HUES64 (cell line): ENCODE results near the gene RBPMS2.

Source experiments
- H3K27ac ChIP-seq: 2 replicates; pipeline ENCODE4 v1.7.0; 2013; ENCODE audit warnings: low read depth, low read length, inconsistent platforms
- H3K27me3 ChIP-seq: 2 replicates; pipeline ENCODE4 v1.6.1; 2013; ENCODE audit warnings: mild to moderate bottlenecking, low read length; ENCODE audit not compliant: insufficient read depth
- H3K36me3 ChIP-seq: 2 replicates; pipeline ENCODE4 v1.6.1; 2013; ENCODE audit warnings: mild to moderate bottlenecking, low read length; ENCODE audit not compliant: insufficient read depth
- H3K4me1 ChIP-seq: 2 replicates; pipeline ENCODE4 v1.6.1; 2013; ENCODE audit warnings: mild to moderate bottlenecking, low read length, moderate library complexity; ENCODE audit not compliant: insufficient read depth
- H3K4me3 ChIP-seq: 2 replicates; pipeline ENCODE4 v1.5.1; 2013; ENCODE audit warnings: mild to moderate bottlenecking, low read length, moderate library complexity
- H3K9ac ChIP-seq: 2 replicates; pipeline ENCODE4 v1.6.1; 2013; ENCODE audit warnings: mild to moderate bottlenecking, low read depth, low read length
- H3K9me3 ChIP-seq: 2 replicates; pipeline ENCODE4 v1.6.1; 2013; ENCODE audit warnings: low read depth, low read length; ENCODE audit not compliant: insufficient read depth
- WGBS: fragments of 150-250, 120-280 bp; methylation state at CpG from one replicate; pipeline ENCODE4 v1.1.7; 2013; ENCODE audit warnings: missing lambda C conversion rate; 5-methylcytosine and 5-hydroxymethylcytosine counted together

The RBPMS2 gene

GRCh38 chr15:64701482-64702184 is 73.8 kb downstream of the RBPMS2 start:
- H3K36me3 ChIP-seq, result peaks cover 27% of the 10 kb centered on the region

GRCh38 chr15:64701051-64701450 is 74.3 kb downstream of the RBPMS2 start:
- 0% methylated on average over 3 of the region's 3 CpGs for WGBS
- peak overlapping the region; percentile 88 for H3K9ac ChIP-seq
- H3K27me3 ChIP-seq, result no peaks in the 10 kb centered on the region
- peak overlapping the region; percentile 99 for H3K27ac ChIP-seq
- H3K4me3 ChIP-seq, result peak overlapping the region; percentile 83
- peaks cover 28% of the 10 kb centered on the region for H3K36me3 ChIP-seq
- H3K9me3 ChIP-seq, result no peaks in the 10 kb centered on the region
- H3K4me1 ChIP-seq, result peaks cover 59% of the 10 kb centered on the region

More at GRCh38 chr15:64701482-64702184, 73.8 kb downstream of the RBPMS2 start:
- peak overlapping the region; percentile 88 for H3K9ac ChIP-seq
- WGBS, result 13% methylated on average over 5 of the region's 5 CpGs
- H3K9me3 ChIP-seq, result no peaks in the 10 kb centered on the region
- H3K4me1 ChIP-seq, result peaks cover 53% of the 10 kb centered on the region
- H3K27me3 ChIP-seq, result no peaks in the 10 kb centered on the region
- peak overlapping the region; percentile 83 for H3K4me3 ChIP-seq
- H3K27ac ChIP-seq, result peak overlapping the region; percentile 99

GRCh38 chr15:64699751-64700388 is 75.5 kb downstream of the RBPMS2 start:
- Histone ChIP-seq H3K4me3 (peak overlapping the region; percentile 83), H3K27ac (peak overlapping the region; percentile 99), H3K27me3 (no peaks in the 10 kb centered on the region), H3K9ac (peak overlapping the region; percentile 88), H3K9me3 (no peaks in the 10 kb centered on the region), H3K4me1 (peaks cover 65% of the 10 kb centered on the region), H3K36me3 (peaks cover 35% of the 10 kb centered on the region)
- 3% methylated on average over 7 of the region's 7 CpGs for WGBS

- H3K27me3 ChIP-seq, result no peaks in the 10 kb centered on the region
- H3K27ac ChIP-seq, result peak overlapping the region; percentile 99
- peak overlapping the region; percentile 88 for H3K9ac ChIP-seq
- H3K4me1 ChIP-seq, result peaks cover 63% of the 10 kb centered on the region
- peak overlapping the region; percentile 83 for H3K4me3 ChIP-seq
- H3K36me3 ChIP-seq, result peaks cover 42% of the 10 kb centered on the region
- no peaks in the 10 kb centered on the region for H3K9me3 ChIP-seq
Observed at GRCh38 chr15:64698823-64699222, 76.6 kb downstream of the RBPMS2 start.

- Histone ChIP-seq H3K4me1 (peaks cover 57% of the 10 kb centered on the region), H3K36me3 (peaks cover 51% of the 10 kb centered on the region), H3K27ac (no peak overlapping the region), H3K4me3 (peak overlapping the region; percentile 5; the same call in 1 of the 2 replicates), H3K9ac (no peak overlapping the region), H3K9me3 (no peaks in the 10 kb centered on the region), H3K27me3 (no peaks in the 10 kb centered on the region)
- 93% methylated on average over 3 of the region's 3 CpGs for WGBS
Observed at GRCh38 chr15:64697911-64698369, 77.4 kb downstream of the RBPMS2 start.

- peaks cover 61% of the 10 kb centered on the region for H3K36me3 ChIP-seq
- H3K4me1 ChIP-seq, result peaks cover 54% of the 10 kb centered on the region
- 100% methylated on average over 2 of the region's 3 CpGs for WGBS
- no peak overlapping the region for H3K27ac ChIP-seq
- H3K9ac ChIP-seq, result no peak overlapping the region
- no peaks in the 10 kb centered on the region for H3K9me3 ChIP-seq
- no peak overlapping the region for H3K4me3 ChIP-seq
- no peaks in the 10 kb centered on the region for H3K27me3 ChIP-seq
Observed at GRCh38 chr15:64696481-64696880, 78.9 kb downstream of the RBPMS2 start.

GRCh38 chr15:64695561-64695992 is 79.8 kb downstream of the RBPMS2 start:
- 98% methylated on average over 4 of the region's 6 CpGs for WGBS
- Histone ChIP-seq H3K36me3 (peaks cover 70% of the 10 kb centered on the region), H3K4me1 (peaks cover 46% of the 10 kb centered on the region)

GRCh38 chr15:64694816-64695215 is 80.6 kb downstream of the RBPMS2 start:
- peaks cover 78% of the 10 kb centered on the region for H3K36me3 ChIP-seq
- 86% methylated on average over 2 of the region's 2 CpGs for WGBS
- no peaks in the 10 kb centered on the region for H3K9me3 ChIP-seq
- H3K4me3 ChIP-seq, result no peak overlapping the region
- H3K27me3 ChIP-seq, result no peaks in the 10 kb centered on the region
- H3K4me1 ChIP-seq, result peaks cover 41% of the 10 kb centered on the region
- H3K27ac ChIP-seq, result no peak overlapping the region
- no peak overlapping the region for H3K9ac ChIP-seq

More at GRCh38 chr15:64695561-64695992, 79.8 kb downstream of the RBPMS2 start:
- Histone ChIP-seq H3K27ac (no peak overlapping the region), H3K9ac (no peak overlapping the region), H3K4me3 (no peak overlapping the region), H3K9me3 (no peaks in the 10 kb centered on the region), H3K27me3 (no peaks in the 10 kb centered on the region)

GRCh38 chr15:64693134-64693533 is 82.3 kb downstream of the RBPMS2 start:
- Histone ChIP-seq H3K9ac (no peak overlapping the region), H3K27me3 (no peaks in the 10 kb centered on the region), H3K4me1 (peaks cover 32% of the 10 kb centered on the region), H3K9me3 (no peaks in the 10 kb centered on the region), H3K36me3 (peaks cover 91% of the 10 kb centered on the region), H3K4me3 (no peak overlapping the region), H3K27ac (no peak overlapping the region)
- 93% methylated on average over 5 of the region's 5 CpGs for whole genome bisulfite sequencing

- no peak overlapping the region for H3K9ac ChIP-seq
- WGBS, result 94% methylated on average over 9 of the region's 9 CpGs
- H3K27ac ChIP-seq, result peak overlapping the region; percentile 9; the same call in 1 of the 2 replicates
- peaks cover 90% of the 10 kb centered on the region for H3K36me3 ChIP-seq
- no peaks in the 10 kb centered on the region for H3K27me3 ChIP-seq
- no peak overlapping the region for H3K4me3 ChIP-seq
- peaks cover 24% of the 10 kb centered on the region for H3K4me1 ChIP-seq
- H3K9me3 ChIP-seq, result no peaks in the 10 kb centered on the region
Observed at GRCh38 chr15:64691896-64692565, 83.4 kb downstream of the RBPMS2 start.
